Muscle of arm (tissue), 12 donors: ENCODE data around the gene IBTK. TPM values are rescaled to one million over a fixed set of nuclear protein-coding genes. Genes with fewer than 3 reads are reported as not detected.
"Not testable (repeated sequence)": the region's sequence is repeated elsewhere in the genome, so short reads cannot be mapped to it uniquely, and the experiment has no call there.

ENCODE experiments used
- DNase-seq: peaks from one replicate; pipeline ENCODE4 v3.0.0-alpha.2; 2013
- polyA plus RNA-seq, 12 donors: library from polyadenylated mRNA; unstranded; fragments of 120-200 nt; gene quantifications; one replicate each; pipeline ENCODE4 v1.2.1, GENCODE V29; 2013; ENCODE audit not compliant: insufficient read length in 12 of 12

IBTK gene
- polyA plus RNA-seq, 12 donors, result 30.2 to 53.5 (median 40.5) TPM; not detected in 1

DNA sequence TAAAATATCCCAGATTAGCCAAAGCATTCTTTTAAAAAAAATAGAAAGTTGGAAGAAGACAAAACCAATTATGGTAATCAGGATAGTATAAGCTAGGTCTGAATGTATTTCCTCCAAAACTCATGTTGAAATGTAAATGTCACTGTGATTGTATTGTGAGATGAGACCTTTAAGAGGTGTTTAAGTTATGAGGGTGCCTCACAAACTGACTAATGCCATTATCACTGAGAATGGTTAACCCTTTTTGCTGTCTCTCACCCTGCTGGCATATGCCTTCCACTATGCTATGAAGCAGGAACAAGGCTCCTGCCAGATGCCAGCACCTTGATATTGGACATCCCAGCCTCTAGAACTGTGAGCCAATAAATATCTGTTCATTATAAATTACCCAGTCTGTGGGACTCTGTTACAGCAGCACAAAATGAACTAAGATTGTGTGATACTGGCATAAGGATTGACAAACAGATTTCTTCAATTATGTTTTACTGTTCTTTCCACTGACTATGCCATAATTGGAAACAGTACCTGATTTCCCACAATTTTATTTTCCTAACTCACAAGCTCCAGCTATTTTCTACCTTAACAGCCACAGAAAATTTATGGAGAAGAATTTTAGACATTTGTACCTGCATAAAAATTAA, 63.8 kb downstream of the IBTK start:
- DNase-seq, result no peak

DNA sequence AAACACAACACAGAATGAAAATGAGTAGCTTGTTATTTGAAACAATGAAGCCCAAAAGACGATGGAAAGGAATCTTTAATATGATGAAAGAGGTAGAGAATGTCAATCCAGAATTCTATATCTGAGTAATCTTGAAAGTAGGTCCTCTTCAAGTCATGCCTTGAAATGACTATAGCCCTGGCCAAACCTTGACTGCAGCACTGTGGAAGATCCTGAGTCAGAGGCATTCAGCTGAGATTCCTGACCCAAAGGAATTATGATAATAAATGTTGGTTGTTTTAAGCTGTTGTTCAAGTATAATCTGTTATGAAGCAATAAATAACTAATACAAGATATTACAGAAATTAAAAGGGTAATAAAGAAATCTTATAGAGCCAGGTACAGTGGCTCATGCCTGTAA, 64.8 kb downstream of the IBTK start:
- DNase-seq, result no peak

DNA sequence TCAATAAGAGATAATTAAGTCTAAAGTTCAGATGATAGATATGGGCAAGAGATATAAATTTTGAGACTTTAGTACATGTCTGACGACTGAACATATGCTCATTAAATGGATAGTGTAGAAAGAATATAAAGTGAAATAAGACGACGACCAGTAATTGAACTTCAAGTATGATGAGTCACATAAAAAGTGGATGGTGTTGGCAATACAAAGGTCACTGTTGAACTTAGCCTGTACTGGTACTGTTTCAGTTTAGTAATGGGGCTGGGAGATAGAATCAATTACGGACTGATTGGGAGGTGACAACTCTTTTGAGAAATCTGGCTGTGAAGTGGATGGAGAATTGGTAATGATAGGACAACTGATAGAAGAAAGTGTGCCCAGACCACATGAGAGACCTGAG, 68.1 kb downstream of the IBTK start:
- DNase-seq, result no peak

DNA sequence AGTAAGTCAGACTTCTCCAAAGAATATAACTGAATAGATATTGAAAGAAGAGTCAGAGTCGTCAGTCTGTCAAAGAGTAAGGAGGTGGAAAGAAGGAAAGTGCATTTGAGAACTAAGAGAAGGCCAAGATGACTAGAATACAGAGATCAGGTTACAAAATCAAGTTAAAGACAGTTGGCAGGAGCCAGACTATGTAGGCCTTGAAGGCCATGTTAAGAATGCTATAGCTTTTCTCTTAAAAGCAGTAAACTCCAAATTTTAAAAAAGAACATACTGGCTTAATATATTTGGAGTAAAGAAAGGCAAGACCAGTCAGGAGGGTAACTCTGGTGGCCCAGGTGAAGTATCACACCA, 68.8 kb downstream of the IBTK start:
- no peak for DNase-seq

DNA sequence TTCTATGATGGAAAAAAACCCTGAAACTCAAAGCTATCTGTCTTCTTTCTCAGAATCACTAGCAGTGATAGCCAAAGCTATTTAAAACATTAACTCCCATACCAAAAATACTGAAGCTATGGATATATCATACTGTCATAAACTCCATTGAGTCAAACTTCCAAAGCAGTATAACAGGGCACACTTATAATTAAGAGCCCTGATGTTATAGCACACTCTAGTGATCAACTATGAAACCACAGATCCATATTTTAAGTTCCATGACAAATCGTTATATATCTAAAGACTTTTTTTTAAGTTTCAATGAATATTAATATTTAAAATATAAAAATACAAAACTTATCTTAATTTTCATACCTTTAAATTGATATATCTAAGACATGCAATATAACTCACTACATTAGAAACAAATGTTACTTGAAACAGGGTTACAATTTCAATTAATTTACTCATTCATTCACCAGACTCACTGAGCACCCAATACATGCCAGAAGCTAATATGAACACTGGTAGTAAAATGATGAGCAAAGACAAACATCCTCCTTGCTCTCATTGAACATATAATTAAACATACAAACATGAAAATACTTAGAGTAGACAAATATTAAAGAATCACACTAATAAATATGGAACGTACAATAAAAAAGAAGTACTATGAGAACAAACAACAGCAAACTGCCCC, 69.3 kb downstream of the IBTK start:
- peak; percentile 39 for DNase-seq

DNA sequence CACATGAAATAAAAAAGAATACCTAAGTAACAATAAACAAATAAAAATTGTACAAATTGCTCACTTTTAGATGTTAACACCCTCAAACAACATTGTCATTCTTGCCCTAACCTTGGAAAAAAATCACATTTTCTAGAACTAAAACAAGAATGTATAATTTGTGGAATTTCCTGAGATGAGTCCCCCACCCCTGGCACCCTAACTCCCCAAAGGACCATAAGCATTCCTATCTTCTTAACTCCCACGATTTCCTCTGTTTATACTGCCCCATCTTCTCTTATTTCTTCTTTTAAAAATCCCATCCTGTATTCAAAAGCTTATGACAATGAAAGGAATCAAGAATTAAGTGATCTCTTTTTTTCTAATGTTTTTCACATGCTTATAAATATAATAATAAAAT, 70.9 kb downstream of the IBTK start:
- no peak for DNase-seq

DNA sequence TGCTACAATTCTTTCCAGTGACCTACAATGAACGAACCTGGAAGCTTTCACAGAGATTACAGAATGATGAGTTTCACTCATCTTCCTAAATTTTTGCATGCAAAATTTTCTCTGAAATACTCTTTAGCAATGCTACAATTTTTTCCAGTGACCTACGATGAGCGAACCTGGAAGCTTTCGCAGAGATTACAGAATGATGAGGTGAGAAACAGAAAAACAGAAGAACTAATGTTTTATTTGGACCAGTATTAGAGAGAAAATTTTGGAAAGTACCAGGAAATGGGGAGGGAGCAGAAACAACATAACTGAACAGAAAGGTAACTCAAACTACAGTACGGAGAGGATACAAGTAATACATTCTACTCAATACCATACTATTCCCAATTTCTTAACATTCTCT, 75.0 kb downstream of the IBTK start:
- peak; percentile 31 for DNase-seq

DNA sequence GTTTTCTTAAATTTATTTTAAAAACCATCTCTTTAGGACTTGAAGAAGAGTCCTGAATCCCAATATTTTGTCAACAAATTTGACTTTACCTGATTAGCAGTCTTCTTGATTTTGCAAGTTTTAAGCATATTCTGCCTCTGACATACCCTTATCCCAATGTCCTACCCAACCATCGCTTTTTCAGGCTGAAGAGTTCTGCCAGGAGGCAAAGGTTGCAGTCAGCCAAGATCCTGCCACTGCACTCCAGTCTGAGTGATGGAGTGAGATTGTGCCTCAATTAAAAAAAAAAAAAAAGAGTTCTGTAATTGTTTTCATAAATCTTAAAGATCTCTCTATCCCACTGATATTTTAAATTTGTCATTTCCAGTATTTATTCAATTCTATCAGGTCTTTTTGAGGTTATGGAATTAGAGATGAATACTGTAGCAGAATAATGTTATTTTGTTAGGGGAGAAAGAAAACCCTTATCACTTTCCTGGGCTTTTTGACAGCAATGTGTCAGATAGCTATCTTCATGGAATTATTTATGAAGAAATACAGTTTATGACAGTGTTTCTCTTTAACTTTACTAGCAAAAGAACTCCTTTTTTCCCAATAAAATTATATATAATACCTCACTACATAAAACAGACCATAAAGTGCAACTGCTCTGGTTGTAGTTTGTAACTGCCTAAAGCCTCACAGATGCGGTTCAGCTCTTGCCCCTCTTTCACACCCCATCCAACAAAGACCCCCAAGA, 78.2 kb downstream of the IBTK start:
- no peak for DNase-seq

DNA sequence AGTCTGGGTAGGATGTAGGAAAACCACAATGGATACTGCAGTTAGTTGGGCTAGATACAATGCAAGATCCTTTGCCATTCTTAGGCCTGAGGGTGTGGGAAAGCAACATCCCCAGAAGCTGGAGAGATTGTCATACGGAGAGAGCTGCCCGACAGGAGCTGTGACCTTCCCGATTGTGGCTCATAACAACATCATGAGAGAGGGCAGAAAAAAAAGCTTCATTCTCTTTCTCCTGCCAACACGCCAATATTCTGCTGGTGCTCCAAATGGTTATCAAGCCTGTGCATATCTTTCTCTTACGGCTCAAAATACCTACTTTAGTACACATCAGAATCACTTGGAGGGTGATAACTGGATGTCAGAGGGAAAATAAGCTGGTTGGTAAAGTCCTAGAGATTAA, 81.1 kb downstream of the IBTK start:
- no peak for DNase-seq

DNA sequence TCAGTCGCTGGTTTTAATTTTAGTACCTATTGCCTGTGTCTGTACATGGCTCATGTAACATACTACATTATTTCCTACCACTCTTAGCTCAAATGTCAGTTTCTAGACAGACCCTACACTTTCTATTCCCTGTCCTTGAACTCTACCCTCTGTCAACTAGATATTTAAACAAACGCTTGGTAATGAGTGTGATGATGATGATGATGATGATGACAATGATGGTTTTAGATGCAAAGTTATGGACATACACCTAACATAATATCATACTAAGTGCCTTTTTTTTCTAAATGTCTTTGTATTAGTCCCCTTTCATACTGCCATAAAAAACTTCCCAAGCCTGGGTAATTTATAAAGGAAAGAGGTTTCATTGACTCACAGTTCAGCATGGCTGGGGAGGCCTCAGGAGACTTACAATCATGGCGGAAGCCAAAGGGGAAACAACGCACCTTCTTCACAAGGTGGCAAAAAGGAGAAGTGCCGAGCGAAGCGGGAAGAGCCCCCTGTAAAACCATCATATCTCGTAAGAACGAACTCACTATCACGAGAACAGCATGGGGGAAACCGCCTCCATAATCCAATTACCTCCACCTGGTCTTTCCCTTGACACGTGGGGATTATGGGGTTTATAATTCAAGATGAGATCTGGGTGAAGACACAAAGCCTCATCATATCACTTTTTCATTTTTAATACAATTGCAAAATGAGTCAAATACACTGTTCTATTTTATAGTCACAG, 87.1 kb downstream of the IBTK start:
- no peak for DNase-seq

DNA sequence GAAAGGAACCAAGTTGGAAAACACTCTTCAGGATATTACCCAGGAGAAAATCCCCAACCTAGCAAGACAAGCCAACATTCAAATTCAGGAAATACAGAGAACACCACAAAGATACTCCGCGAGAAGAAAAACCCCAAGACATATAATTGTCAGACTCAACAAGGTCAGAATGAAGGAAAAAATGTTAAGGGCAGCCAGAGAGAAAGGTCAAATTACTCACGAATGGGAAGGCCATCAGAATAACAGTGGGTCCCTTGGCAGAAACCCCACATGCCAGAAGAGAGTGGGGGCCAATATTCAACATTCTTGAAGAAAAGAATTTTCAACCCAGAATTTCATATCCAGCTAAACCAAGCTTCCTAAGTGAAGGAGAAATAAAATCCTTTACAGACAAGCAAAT, 94.8 kb downstream of the IBTK start:
- not testable (repeated sequence) for DNase-seq

DNA sequence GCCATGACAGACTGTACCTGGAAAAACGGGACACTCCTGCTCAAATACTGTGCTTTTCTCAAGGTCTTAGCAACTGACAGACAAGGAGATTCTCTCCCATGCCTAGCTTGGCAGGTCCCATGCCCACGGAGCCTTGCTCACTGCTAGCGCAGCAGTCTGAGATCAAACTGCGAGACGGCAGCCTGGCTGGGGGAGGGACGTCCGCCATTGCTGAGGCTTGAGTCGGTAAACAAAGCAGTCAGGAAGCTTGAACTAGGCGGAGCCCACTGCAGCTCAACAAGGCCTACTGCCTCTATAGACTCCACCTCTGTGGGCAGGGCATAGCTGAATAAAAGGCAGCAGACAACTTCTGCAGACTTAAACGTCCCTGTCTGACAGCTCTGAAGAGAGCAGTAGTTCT, 96.4 kb downstream of the IBTK start:
- not testable (repeated sequence) for DNase-seq

DNA sequence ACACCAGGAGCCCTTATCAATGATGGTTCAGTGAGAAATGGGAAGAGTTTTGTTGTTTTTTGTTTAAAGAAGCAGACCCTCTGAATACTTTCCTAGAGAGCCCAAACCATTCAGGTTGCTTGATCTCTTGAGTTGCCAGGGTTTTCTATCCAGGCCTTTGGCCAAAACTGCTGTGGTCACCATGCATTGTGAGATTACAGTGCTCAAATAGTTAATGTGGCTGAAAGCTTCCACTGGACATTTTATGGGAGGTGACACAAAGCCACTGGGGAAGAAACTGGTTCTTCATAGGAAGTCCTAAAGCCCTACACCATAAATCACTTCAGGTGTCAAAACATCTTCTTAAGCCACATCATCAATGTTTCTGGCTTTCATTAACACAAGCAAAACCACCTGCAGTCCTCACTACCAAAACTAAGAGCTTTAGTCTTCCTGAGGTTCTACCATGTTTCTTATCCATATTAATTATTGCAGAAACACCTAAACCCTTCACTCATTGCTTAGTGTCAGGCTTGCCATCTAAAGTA, 101.6 kb downstream of the IBTK start:
- no peak for DNase-seq

DNA sequence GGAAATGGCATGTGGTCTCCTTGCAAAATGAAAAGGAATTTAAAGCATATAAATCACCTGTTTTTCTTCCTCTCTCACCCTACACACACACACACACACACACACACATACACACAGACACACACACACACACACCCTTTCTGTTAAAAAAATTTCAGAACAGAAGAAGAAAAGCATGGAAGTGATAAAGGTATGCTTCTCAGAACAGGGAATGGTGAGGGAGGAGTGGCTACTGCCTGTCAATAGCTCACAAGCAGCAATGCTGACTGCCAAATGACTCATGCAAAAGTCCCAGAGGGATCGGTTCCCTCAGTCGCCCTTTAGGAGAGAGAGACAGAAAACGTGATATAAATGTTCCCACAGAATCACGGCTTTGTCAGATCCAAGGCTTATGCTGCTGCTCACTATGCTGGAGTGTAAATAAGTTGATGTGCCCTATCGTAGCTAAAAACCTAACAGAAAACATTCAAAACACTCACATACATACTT, 102.6 kb downstream of the IBTK start:
- DNase-seq, result peak; percentile 53

DNA sequence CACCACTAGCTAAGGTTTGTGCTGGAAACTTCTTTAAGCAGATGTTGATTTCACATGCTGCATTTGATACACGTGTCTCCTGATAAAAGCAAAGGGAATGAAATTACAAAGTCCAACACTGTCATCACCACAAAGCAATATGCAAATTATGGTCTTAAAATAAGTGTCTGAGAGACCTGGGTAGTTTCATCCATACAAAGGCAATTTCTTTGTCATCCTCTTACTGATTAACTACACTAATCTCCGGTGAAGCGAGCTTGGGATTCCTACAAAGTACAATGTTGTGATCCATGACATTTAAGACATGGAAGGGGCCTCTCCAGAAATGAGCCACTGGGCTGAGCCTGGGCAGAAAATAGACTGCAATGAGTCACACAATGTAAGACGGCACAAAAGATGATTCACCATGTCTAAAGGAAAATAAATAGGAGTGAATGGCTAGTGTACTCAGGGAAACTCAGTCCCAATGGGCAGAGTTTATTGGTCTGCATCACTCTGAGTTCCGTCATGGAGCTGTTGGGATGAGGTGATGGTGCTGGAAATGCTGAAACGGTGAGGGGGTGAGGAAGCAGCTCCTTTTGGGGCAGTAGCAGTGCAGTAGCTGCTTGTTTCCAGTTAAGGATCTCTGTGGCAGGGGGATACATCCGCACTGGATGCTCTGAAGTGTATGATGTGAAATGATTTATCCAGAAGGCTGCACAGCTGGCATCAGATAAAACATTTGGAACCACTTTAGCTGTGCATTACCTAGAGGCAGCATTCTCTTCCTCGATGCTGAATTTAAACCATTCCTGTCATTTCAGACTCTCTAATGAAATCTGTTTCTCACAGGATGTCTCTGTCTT, 103.3 kb downstream of the IBTK start:
- peak; percentile 61 for DNase-seq

DNA sequence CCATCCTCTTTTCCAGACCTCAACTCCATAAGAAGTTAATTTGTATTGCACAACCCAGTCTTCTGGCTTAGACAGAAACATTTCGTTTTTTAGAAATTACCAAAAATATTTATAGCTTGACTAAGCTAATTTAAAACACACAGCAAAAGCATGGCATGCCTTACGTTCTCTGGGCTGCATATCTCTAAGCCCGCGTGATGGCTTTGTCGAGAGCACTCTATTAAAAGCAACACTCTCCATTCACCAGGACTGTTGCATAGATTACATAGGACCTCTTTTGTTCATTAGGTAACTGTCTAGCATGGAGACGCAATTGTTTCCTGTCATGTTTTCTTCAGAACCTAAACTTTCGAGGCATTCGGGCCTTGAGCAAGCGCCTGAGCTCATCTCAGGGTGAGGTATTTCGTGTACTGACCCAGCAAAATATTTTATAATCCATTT, 104.5 kb downstream of the IBTK start:
- DNase-seq, result no peak

DNA sequence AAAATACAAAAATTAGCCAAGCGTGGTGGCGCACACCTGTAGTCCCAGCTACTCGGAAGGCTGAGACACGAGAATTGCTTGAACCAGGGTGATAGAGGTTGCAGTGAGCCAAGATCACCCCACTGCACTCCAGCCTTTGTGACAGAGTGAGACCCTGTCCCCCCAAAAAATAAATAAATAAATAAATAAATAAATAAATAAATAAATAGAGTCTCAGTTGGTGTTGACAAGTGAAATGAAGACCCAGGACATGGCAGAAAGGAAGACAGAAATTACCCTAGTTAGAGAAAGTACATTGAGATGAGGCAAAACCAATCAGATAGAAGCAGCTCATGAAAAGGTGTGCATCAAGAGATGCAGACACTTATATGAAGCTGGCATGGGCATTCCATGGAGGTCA, 105.0 kb downstream of the IBTK start:
- DNase-seq, result no peak

DNA sequence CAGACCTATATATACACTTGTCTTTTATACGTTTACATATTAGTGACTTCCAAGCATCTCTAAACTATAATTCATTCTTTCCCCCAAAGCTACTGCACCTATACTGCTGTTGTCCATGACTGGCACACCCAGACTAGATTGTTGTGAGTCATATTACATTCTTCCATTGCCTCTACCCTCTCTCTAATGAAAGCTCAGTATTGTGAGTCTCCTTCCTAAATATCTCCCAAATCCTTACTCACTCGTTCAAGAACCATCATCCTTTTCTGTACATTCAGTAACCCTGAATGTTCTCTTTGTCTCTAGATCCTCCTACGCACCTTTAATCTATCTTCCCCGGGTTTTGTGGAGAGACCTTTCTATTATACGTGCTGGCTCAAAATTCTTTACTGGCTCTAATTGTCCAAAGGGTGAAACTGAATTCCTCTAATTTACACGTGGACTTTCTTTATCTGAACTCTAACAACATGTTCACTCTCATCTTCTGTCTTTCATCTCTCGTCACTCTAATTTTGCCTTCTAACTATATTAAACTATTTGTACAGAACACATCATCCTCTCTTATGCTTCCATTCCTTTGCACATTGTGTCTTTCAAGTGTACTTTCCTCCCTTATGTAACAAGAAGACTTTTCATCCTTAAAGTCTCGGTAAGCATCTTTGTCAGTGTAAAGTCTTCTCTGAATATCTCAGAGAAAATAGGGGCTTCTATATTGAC, 109.3 kb downstream of the IBTK start:
- no peak for DNase-seq

DNA sequence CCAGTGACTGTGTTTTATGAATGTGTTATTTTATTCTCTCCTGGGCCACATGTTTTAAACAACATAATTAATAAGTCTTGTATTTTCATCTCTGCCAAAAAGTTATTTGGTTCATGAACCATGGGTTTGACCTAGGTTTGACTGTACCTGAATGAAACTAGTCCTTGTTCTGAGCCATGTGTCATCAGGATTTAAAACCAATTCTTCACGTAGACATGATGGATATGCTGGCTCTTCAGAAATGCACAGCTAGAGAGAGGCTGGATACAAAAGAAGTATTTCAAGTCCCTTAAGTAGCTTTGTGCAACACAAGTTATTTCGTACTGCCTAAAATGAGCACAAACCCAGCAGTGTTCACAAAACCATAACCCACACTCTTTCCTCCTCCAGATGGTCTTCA, 116.1 kb downstream of the IBTK start:
- DNase-seq, result no peak

DNA sequence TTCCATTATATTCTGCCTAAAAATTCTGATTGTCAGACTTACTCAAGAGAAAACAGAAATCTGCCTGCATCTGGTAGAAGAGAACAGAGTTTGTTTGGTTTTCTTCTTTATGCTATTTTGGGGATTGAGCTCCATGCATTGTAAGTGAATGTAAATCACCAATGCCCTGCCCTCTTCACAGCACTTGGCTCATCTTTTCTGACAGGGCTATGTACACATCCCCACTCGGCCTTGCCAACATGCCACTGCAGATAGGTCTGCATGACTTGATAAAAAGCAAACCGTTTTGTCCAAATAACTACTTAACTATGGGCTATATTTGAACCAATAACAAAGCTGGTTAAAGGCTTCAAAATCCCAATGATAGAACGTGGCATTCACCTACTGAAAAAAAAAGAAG, 117.7 kb downstream of the IBTK start:
- DNase-seq, result no peak
